H1 (cell line): ENCODE measurements around the gene RESF1. TPM values are rescaled to one million over a fixed set of nuclear protein-coding genes. Genes with fewer than 3 reads are reported as not detected.

Experiments used
- CTCF ChIA-PET: fragments of 300-600 bp; sonication (Branson Sonifier 250); formaldehyde crosslinking; loops from one replicate; lab custom pipeline; 2021; ENCODE audit not compliant: partially characterized antibody; lab: Charles Lee
- POLR2A ChIA-PET: fragments of 300-600 bp; sonication (Branson Sonifier 250); formaldehyde crosslinking; loops from one replicate; lab custom pipeline; 2021; ENCODE audit warnings: inconsistent platforms; ENCODE audit not compliant: partially characterized antibody; lab: Charles Lee
- DNase-seq, 2 experiments: peaks; one replicate each; pipeline versions ENCODE4 v3.0.0 to v3.0.0-alpha.2; 2010 to 2022; ENCODE audit warnings: low spot score in 2 of 2, low read depth in 1 of 2, mixed read lengths in 1 of 2
- FAIRE-seq: peaks from 2 replicates; lab custom pipeline; 2011; peaks lifted over from hg19 to GRCh38; lab: Jason Lieb, UNC
- H2AFZ ChIP-seq: 2 replicates; pipeline ENCODE4 v1.8.1; 2012; ENCODE audit warnings: low read length, inconsistent platforms
- H2AK5ac ChIP-seq: 2 replicates; pipeline ENCODE4 v1.6.1; 2013; ENCODE audit warnings: low read depth, low read length
- H2BK120ac ChIP-seq: replicated peaks from 2 replicates; pipeline ENCODE3; 2013; ENCODE audit warnings: low read depth, low read length, inconsistent platforms
- H2BK12ac ChIP-seq: 2 replicates; pipeline ENCODE4 v1.6.1; 2013; ENCODE audit warnings: low read depth, low read length
- H2BK15ac ChIP-seq: 2 replicates; pipeline ENCODE4 v1.6.1; 2013; ENCODE audit warnings: low read length
- H2BK20ac ChIP-seq: 2 replicates; pipeline ENCODE4 v1.6.1; 2013; ENCODE audit warnings: low read length
- H2BK5ac ChIP-seq: 2 replicates; pipeline ENCODE4 v1.6.1; 2013; ENCODE audit warnings: low read depth, low read length
- H3K14ac ChIP-seq: 2 replicates; pipeline ENCODE4 v1.6.1; 2013; ENCODE audit warnings: inconsistent platforms; ENCODE audit not compliant: insufficient read length
- H3K18ac ChIP-seq: 2 replicates; pipeline ENCODE4 v1.6.1; 2013; ENCODE audit warnings: low read length; ENCODE audit errors: extremely low read depth
- H3K23ac ChIP-seq: 2 replicates; pipeline ENCODE4 v1.6.1; 2013; ENCODE audit warnings: inconsistent platforms; ENCODE audit not compliant: insufficient read length
- H3K23me2 ChIP-seq: 2 replicates; pipeline ENCODE4 v1.6.1; 2013; ENCODE audit warnings: low read depth, low read length
- H3K27ac ChIP-seq: 2 replicates; pipeline ENCODE4 v1.6.1; 2011; ENCODE audit warnings: low read depth, low read length, inconsistent platforms
- H3K27me3 ChIP-seq, 4 experiments: replicated peaks in 1 of 4; 1 replicate in 1 of 4; 2 replicates in 3 of 4; pipeline versions ENCODE4 v1.6.1 to v1.8.1; 2011 to 2013; ENCODE audit warnings: low read length in 3 of 4, mild to moderate bottlenecking in 3 of 4, inconsistent platforms in 2 of 4, mixed read lengths in 2 of 4, moderate library complexity in 1 of 4; ENCODE audit not compliant: control insufficient read depth in 3 of 4, insufficient read depth in 3 of 4; ENCODE audit errors: extremely low read depth in 1 of 4
- H3K36me3 ChIP-seq, 4 experiments: 2 replicates each; pipeline versions ENCODE4 v1.6.1 to v1.8.1; 2011 to 2013; ENCODE audit warnings: mild to moderate bottlenecking in 4 of 4, low read length in 3 of 4, moderate library complexity in 2 of 4, control low read depth in 1 of 4, inconsistent platforms in 1 of 4; ENCODE audit not compliant: insufficient read depth in 4 of 4, control insufficient read depth in 2 of 4
- H3K4ac ChIP-seq: replicated peaks from 2 replicates; pipeline ENCODE3; 2013; ENCODE audit warnings: low read length, low read depth, mixed read lengths, inconsistent platforms; ENCODE audit not compliant: insufficient read length
- H3K4me1 ChIP-seq, 4 experiments: replicated peaks in 1 of 4; 1 replicate in 1 of 4; 2 replicates in 3 of 4; pipeline versions ENCODE4 v1.6.1 to v1.8.1; 2011 to 2013; ENCODE audit warnings: low read length in 3 of 4, inconsistent platforms in 2 of 4, mixed read lengths in 1 of 4; ENCODE audit not compliant: insufficient read depth in 4 of 4, control insufficient read depth in 3 of 4
- H3K4me2 ChIP-seq, 2 experiments: 2 replicates each; pipeline versions ENCODE4 v1.6.1 to v1.8.1; 2011 to 2013; ENCODE audit warnings: low read depth in 2 of 2, low read length in 2 of 2, control low read depth in 1 of 2, inconsistent platforms in 1 of 2, mild to moderate bottlenecking in 1 of 2; ENCODE audit not compliant: insufficient read depth in 1 of 2
- H3K4me3 ChIP-seq, 4 experiments: fragments of 200-600, 300-600 bp in 1 of 4; sonication (generic), shearing (Covaris generic), sonication (Bioruptor Twin) in 1 of 4; 2 replicates each; pipeline versions ENCODE4 v1.5.1 to v1.8.1; 2011 to 2016; ENCODE audit warnings: low read length in 4 of 4, low read depth in 3 of 4, control low read depth in 2 of 4, inconsistent platforms in 2 of 4, mild to moderate bottlenecking in 2 of 4, mixed read lengths in 1 of 4, moderate library complexity in 1 of 4; ENCODE audit not compliant: insufficient read depth in 2 of 4; ENCODE audit errors: extremely low read depth in 1 of 4
- H3K56ac ChIP-seq: replicated peaks from 2 replicates; pipeline ENCODE3; 2013; ENCODE audit warnings: low read depth, mild to moderate bottlenecking, mixed read lengths, low read length, inconsistent platforms; ENCODE audit not compliant: insufficient read length
- H3K79me1 ChIP-seq: 2 replicates; pipeline ENCODE4 v1.6.1; 2013; ENCODE audit warnings: low read depth, low read length, control low read depth
- H3K79me2 ChIP-seq, 2 experiments: 2 replicates each; pipeline versions ENCODE4 v1.6.1 to v1.8.1; 2012 to 2013; ENCODE audit warnings: low read length in 2 of 2, mild to moderate bottlenecking in 2 of 2, inconsistent platforms in 1 of 2; ENCODE audit not compliant: insufficient read depth in 2 of 2, control insufficient read depth in 1 of 2
- H3K9ac ChIP-seq, 4 experiments: replicated peaks in 1 of 4; 1 replicate in 1 of 4; 2 replicates in 3 of 4; pipeline versions ENCODE4 v1.6.1 to v1.8.1; 2011 to 2013; ENCODE audit warnings: low read depth in 3 of 4, low read length in 3 of 4, control low read depth in 2 of 4, mild to moderate bottlenecking in 2 of 4, moderate library complexity in 2 of 4, inconsistent platforms in 1 of 4; ENCODE audit errors: extremely low read depth in 1 of 4
- H3K9me3 ChIP-seq, 2 experiments: 2 replicates each; pipeline versions ENCODE4 v1.6.1 to v1.8.1; 2012 to 2013; ENCODE audit warnings: mild to moderate bottlenecking in 2 of 2, moderate library complexity in 2 of 2, control low read depth in 1 of 2, inconsistent platforms in 1 of 2, low read depth in 1 of 2, low read length in 1 of 2, mixed read lengths in 1 of 2; ENCODE audit not compliant: insufficient read depth in 2 of 2
- H4K20me1 ChIP-seq, 2 experiments: replicated peaks in 1 of 2; 2 replicates each; pipeline versions ENCODE3 to v1.8.1; 2011 to 2013; ENCODE audit warnings: inconsistent platforms in 2 of 2, low read length in 2 of 2, mild to moderate bottlenecking in 1 of 2; ENCODE audit not compliant: insufficient read depth in 2 of 2, control insufficient read depth in 1 of 2
- H4K5ac ChIP-seq: 2 replicates; pipeline ENCODE4 v1.6.1; 2013; ENCODE audit warnings: low read length, low read depth, mixed read lengths, inconsistent platforms; ENCODE audit not compliant: insufficient read length
- H4K8ac ChIP-seq: 2 replicates; pipeline ENCODE4 v1.8.0; 2013; ENCODE audit warnings: mild to moderate bottlenecking, moderate library complexity, low read length, inconsistent platforms; ENCODE audit not compliant: insufficient read depth; ENCODE audit errors: extremely low read depth
- H4K91ac ChIP-seq: replicated peaks from 2 replicates; pipeline ENCODE3; 2013; ENCODE audit warnings: low read length, mixed read lengths, inconsistent platforms; ENCODE audit not compliant: insufficient read length
- ASH2L ChIP-seq: fragments of 200-600, 300-600 bp; sonication (generic); IDR thresholded peaks from one replicate; pipeline ENCODE4 v1.7.1; 2017; ENCODE audit warnings: low read length
- EGR1 ChIP-seq: IDR thresholded peaks from 2 replicates; pipeline ENCODE4 v1.6.1; 2011; ENCODE audit warnings: low read depth, low read length, borderline replicate concordance
- GTF2F1 ChIP-seq: IDR thresholded peaks from 2 replicates; pipeline ENCODE4 v1.6.1; 2012; ENCODE audit warnings: low read depth, low read length, improper control_type of control experiment, borderline replicate concordance
- RNF2 ChIP-seq: fragments of 200-900, 300-1000 bp; sonication (generic); IDR thresholded peaks from 2 replicates; pipeline ENCODE4 v1.7.1; 2016; ENCODE audit warnings: borderline replicate concordance, low read depth, mild to moderate bottlenecking, antibody characterized with exemption, low read length; ENCODE audit not compliant: poor library complexity, severe bottlenecking; ENCODE audit errors: missing control alignments
- SAP30 ChIP-seq: fragments of 300-600 bp; sonication (generic); IDR thresholded peaks from 2 replicates; pipeline ENCODE4 v1.7.1; 2012; ENCODE audit warnings: low read length, moderate library complexity, mild to moderate bottlenecking, inconsistent platforms; ENCODE audit not compliant: insufficient read depth, insufficient replicate concordance
- SP1 ChIP-seq: IDR thresholded peaks from 2 replicates; pipeline ENCODE4 v1.6.1; 2011; ENCODE audit warnings: low read depth, low read length
- SP4 ChIP-seq: IDR thresholded peaks from 2 replicates; pipeline ENCODE4 v1.6.1; 2012; ENCODE audit warnings: low read length, inconsistent platforms
- SRF ChIP-seq: IDR thresholded peaks from 2 replicates; pipeline ENCODE4 v1.6.1; 2011; ENCODE audit warnings: mild to moderate bottlenecking, low read depth, low read length, moderate library complexity
- TAF7 ChIP-seq: optimal IDR thresholded peaks from 2 replicates; pipeline ENCODE3; 2011; ENCODE audit warnings: low read depth, mild to moderate bottlenecking, inconsistent platforms, low read length, moderate library complexity, borderline replicate concordance
- WGBS, 2 experiments: shearing (Covaris generic) in 1 of 2; methylation state at CpG; one replicate each; pipeline versions ENCODE4 v1.1.6 to v1.1.7; 2013 to 2015; ENCODE audit warnings: low lambda C conversion rate in 2 of 2, mixed read lengths in 2 of 2, inconsistent platforms in 1 of 2, low coverage in 1 of 2, missing lambda C conversion rate in 1 of 2; ENCODE audit not compliant: insufficient replicate concordance in 2 of 2, insufficient coverage in 1 of 2, insufficient read length in 1 of 2; ENCODE audit errors: extremely low coverage in 1 of 2, missing lambda C conversion rate in 1 of 2; 5-methylcytosine and 5-hydroxymethylcytosine counted together
- polyA plus RNA-seq, 7 experiments: library from polyadenylated mRNA; depleted of rRNA in 3 of 7; stranded (reverse) in 5 of 7; unstranded in 2 of 7; fragments of >200 nt in 5 of 7; fragments of 200-250 nt in 2 of 7; gene quantifications; 1 replicate in 5 of 7; 2 replicates in 1 of 7; 4 replicates in 1 of 7; pipeline versions ENCODE4 v1.2.1 to v1.2.3, GENCODE V29; 2011 to 2013; ENCODE audit warnings: missing spikeins in 2 of 7, mixed read lengths in 2 of 7
- total RNA-seq: library from RNA; stranded (reverse); fragmentation: NEBNext Ultra II Directional; extraction: Animal tissue kit (Norgen Biotek cat#: 25700); gene quantifications from 2 replicates; pipeline ENCODE4 v1.2.1, GENCODE V29; 2021
- TF ChIP-seq, protein P1 (sequence below), 3 experiments: IDR thresholded peaks; 1 replicate in 2 of 3; 2 replicates in 1 of 3; pipeline versions ENCODE4 v1.5.1 to v1.6.1; 2011; ENCODE audit warnings: low read length in 3 of 3, mild to moderate bottlenecking in 3 of 3, inconsistent platforms in 2 of 3, low read depth in 1 of 3, moderate library complexity in 1 of 3; ENCODE audit not compliant: insufficient read depth in 1 of 3; ENCODE audit errors: control extremely low read depth in 1 of 3
- TF ChIP-seq, protein P2 (sequence below): IDR thresholded peaks from 2 replicates; pipeline ENCODE4 v1.6.1; 2012; ENCODE audit warnings: inconsistent platforms

Gene RESF1
- total and polyA plus RNA-seq, 2 of the 8 experiments (the other 6 are each of a cell fraction or from before 2014, with no cell fraction given), result 64.3 to 128 TPM

DNA sequence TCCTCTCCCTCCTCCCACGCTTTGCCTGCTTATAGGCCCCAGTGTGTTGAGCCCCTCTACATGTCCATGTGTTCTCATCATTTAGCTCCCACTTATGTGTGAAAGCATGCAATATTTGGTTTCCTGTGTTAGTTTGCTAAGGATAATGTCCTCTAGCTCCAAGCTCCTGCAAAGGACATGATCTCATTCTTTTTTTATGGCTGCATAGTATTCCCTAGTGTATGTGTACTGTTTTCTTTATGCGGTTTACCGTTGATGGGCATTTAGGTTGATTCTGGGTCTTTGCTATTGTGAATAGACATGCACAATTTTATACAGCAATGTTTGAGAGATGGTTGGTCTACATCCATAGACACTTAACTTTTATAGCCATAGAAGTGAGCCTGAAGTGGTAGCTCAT lies 5.1 kb downstream of the RESF1 start:
- H3K79me2 ChIP-seq, result peaks cover 49 to 96% of the 10 kb centered on the region in 2 experiments
- TF ChIP-seq, protein P1, sequence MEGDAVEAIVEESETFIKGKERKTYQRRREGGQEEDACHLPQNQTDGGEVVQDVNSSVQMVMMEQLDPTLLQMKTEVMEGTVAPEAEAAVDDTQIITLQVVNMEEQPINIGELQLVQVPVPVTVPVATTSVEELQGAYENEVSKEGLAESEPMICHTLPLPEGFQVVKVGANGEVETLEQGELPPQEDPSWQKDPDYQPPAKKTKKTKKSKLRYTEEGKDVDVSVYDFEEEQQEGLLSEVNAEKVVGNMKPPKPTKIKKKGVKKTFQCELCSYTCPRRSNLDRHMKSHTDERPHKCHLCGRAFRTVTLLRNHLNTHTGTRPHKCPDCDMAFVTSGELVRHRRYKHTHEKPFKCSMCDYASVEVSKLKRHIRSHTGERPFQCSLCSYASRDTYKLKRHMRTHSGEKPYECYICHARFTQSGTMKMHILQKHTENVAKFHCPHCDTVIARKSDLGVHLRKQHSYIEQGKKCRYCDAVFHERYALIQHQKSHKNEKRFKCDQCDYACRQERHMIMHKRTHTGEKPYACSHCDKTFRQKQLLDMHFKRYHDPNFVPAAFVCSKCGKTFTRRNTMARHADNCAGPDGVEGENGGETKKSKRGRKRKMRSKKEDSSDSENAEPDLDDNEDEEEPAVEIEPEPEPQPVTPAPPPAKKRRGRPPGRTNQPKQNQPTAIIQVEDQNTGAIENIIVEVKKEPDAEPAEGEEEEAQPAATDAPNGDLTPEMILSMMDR (IDR thresholded peaks at IDR 0.05; ENCODE audit: control extremely low read depth in 1 of 3, insufficient read depth in 1 of 3, low read depth in 1 of 3, low read length in 3 of 3), result no peak
- TF ChIP-seq GTF2F1 (no peak), SAP30 (no peak), RNF2 (no peak), TAF7 (no peak), EGR1 (no peak), ASH2L (no peak), SP1 (no peak), SRF (no peak), SP4 (no peak)
- TF ChIP-seq, protein P2, sequence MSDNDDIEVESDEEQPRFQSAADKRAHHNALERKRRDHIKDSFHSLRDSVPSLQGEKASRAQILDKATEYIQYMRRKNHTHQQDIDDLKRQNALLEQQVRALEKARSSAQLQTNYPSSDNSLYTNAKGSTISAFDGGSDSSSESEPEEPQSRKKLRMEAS, result no peak

More for the DNA sequence above, 5.1 kb downstream of the RESF1 start:
- POLR2A ChIA-PET, result interaction anchor here (0.7 kb wide), 1 partner anchor 120 kb away, joined by 3 read pairs; no protein-coding TSS in a partner anchor
- Histone ChIP-seq H3K27me3 (no peaks in the 10 kb centered on the region), H2AK5ac (no peak overlapping the region), H3K56ac (no peak overlapping the region), H3K4ac (no peak overlapping the region), H4K8ac (no peak overlapping the region), H3K4me1 (peaks cover 7 to 24% (median 21%) of the 10 kb centered on the region in 4 experiments; a peak in 6 of 7 replicates), H3K9ac (no peak overlapping the region), H3K79me1 (peaks cover 13% of the 10 kb centered on the region), H4K5ac (no peak overlapping the region), H4K91ac (no peak overlapping the region), H2AFZ (no peak overlapping the region), H3K23ac (no peak overlapping the region), H2BK120ac (no peak overlapping the region), H3K27ac (no peak overlapping the region), H2BK12ac (no peak overlapping the region), H3K23me2 (peaks cover 3% of the 10 kb centered on the region), H3K4me3 (no peak overlapping the region), H2BK5ac (no peak overlapping the region), H3K18ac (no peak overlapping the region), H3K14ac (no peak overlapping the region), H3K36me3 (peaks cover 0 to 50% (median 11%) of the 10 kb centered on the region in 4 experiments; a peak in 4 of 8 replicates), H2BK15ac (no peak overlapping the region), H4K20me1 (peaks cover 0 to 14% of the 10 kb centered on the region in 2 experiments), H2BK20ac (no peak overlapping the region), H3K4me2 (no peak overlapping the region), H3K9me3 (no peaks in the 10 kb centered on the region)
- 97% methylated on average over 3 of the region's 3 CpGs; no CpG with 5 or more reads in 1 of the 2 experiments for WGBS, 2 experiments
- FAIRE-seq (no peak), DNase-seq (no peak)
- CTCF ChIA-PET, result no interaction called here
